Panc1 (cell line): ENCODE results near the gene DHRS4L2. TPM values are rescaled to one million over a fixed set of nuclear protein-coding genes. Genes with fewer than 3 reads are reported as not detected.
A peak's percentile ranks its signal among the peaks of the same experiment; 100 is the strongest.

Experiments used
- ATAC-seq: fragments of 200-7000 bp; cut with Tn5 transposase; 2 replicates; pipeline ENCODE4 v1.9.1; 2020; ENCODE audit warnings: mild to moderate bottlenecking, moderate library complexity
- BruUV-seq: library from RNA; stranded (reverse); fragments of 400-500 nt; replicated peaks from 2 replicates; lab custom pipeline; 2021; lab: Mats Ljungman, UMichigan
- CTCF ChIA-PET: fragments of 300-600 bp; sonication (Branson Sonifier 250); formaldehyde crosslinking; loops from one replicate; lab custom pipeline; 2022; ENCODE audit warnings: antibody characterized with exemption; lab: Charles Lee
- POLR2A ChIA-PET: fragments of 300-600 bp; sonication (Branson Sonifier 250); formaldehyde crosslinking; loops from one replicate; lab custom pipeline; 2022; ENCODE audit warnings: antibody characterized with exemption; lab: Charles Lee
- DNase-seq: peaks from one replicate; pipeline ENCODE4 v3.0.0-alpha.2; 2010; ENCODE audit warnings: low read depth, low spot score
- H3K27ac ChIP-seq: 2 replicates; pipeline ENCODE4 v1.5.1; 2011; ENCODE audit warnings: mild to moderate bottlenecking, low read length, inconsistent platforms
- H3K27me3 ChIP-seq: fragments of 200-500 bp; sonication (Bioruptor generic); 2 replicates; pipeline ENCODE4 v1.6.0; 2014; ENCODE audit warnings: low read length, inconsistent platforms; ENCODE audit not compliant: control insufficient read depth, insufficient read depth
- H3K36me3 ChIP-seq: fragments of 200-500 bp; sonication (Bioruptor generic); 2 replicates; pipeline ENCODE4 v1.5.1; 2014; ENCODE audit warnings: inconsistent platforms, mild to moderate bottlenecking, low read length, moderate library complexity; ENCODE audit not compliant: control insufficient read depth, insufficient read depth
- H3K4me1 ChIP-seq: 2 replicates; pipeline ENCODE4 v1.5.1; 2011; ENCODE audit warnings: inconsistent platforms, mild to moderate bottlenecking, low read length, moderate library complexity; ENCODE audit not compliant: control insufficient read depth, insufficient read depth
- H3K4me3 ChIP-seq, 2 experiments: 2 replicates each; pipeline ENCODE4 v1.5.1; 2011 to 2012; ENCODE audit warnings: low read depth in 2 of 2, low read length in 2 of 2, mild to moderate bottlenecking in 2 of 2, inconsistent platforms in 1 of 2, moderate library complexity in 1 of 2
- H3K9me3 ChIP-seq: fragments of 200-500 bp; sonication (Bioruptor generic); 2 replicates; pipeline ENCODE4 v1.5.1; 2014; ENCODE audit warnings: low read depth, mild to moderate bottlenecking, inconsistent platforms, low read length, moderate library complexity; ENCODE audit not compliant: control insufficient read depth, insufficient read depth
- CTCF ChIP-seq: fragments of 450-650 bp; IDR thresholded peaks from 2 replicates; pipeline ENCODE4 v1.5.1; 2017; ENCODE audit warnings: mild to moderate bottlenecking
- POLR2AphosphoS5 ChIP-seq: IDR thresholded peaks from 2 replicates; pipeline ENCODE4 v1.6.1; 2012; ENCODE audit warnings: mild to moderate bottlenecking, low read depth, low read length, moderate library complexity
- SIN3A ChIP-seq: IDR thresholded peaks from 2 replicates; pipeline ENCODE4 v1.6.1; 2012; ENCODE audit warnings: low read depth, mild to moderate bottlenecking, low read length, moderate library complexity, borderline replicate concordance; ENCODE audit not compliant: insufficient read depth
- TCF7L2 ChIP-seq: IDR thresholded peaks from 2 replicates; pipeline ENCODE4 v1.6.1; 2011; ENCODE audit warnings: mild to moderate bottlenecking, low read depth, low read length, inconsistent platforms
- in situ Hi-C: cut with HindIII; loops from 2 replicates; pipeline ENCODE4 v1.10.0; 2016; ENCODE audit warnings: low sequenced_read_pairs, low pct_unique_long_range_greater_than_20kb
- intact Hi-C: fragments of 100-400 bp; cut with micrococcal nuclease; formaldehyde crosslinking; loops from one replicate; pipeline ENCODE4 v1.10.0; 2022; ENCODE audit not compliant: unreplicated experiment
- total RNA-seq: library from RNA; stranded (reverse); gene quantifications from one replicate; pipeline ENCODE4 v1.2.1, GENCODE V29; 2021; ENCODE audit not compliant: unreplicated experiment
- TF ChIP-seq, protein P1 (sequence below), 2 experiments: IDR thresholded peaks; 2 replicates each; pipeline ENCODE4 v1.6.1; 2011 to 2012; ENCODE audit warnings: low read depth in 2 of 2, control low read depth in 1 of 2, low read length in 1 of 2, mild to moderate bottlenecking in 1 of 2, moderate library complexity in 1 of 2; ENCODE audit not compliant: insufficient read depth in 1 of 2

DHRS4L2 gene
- total RNA-seq, 1 experiment from 2014 or later, result 8.0 TPM

DNA sequence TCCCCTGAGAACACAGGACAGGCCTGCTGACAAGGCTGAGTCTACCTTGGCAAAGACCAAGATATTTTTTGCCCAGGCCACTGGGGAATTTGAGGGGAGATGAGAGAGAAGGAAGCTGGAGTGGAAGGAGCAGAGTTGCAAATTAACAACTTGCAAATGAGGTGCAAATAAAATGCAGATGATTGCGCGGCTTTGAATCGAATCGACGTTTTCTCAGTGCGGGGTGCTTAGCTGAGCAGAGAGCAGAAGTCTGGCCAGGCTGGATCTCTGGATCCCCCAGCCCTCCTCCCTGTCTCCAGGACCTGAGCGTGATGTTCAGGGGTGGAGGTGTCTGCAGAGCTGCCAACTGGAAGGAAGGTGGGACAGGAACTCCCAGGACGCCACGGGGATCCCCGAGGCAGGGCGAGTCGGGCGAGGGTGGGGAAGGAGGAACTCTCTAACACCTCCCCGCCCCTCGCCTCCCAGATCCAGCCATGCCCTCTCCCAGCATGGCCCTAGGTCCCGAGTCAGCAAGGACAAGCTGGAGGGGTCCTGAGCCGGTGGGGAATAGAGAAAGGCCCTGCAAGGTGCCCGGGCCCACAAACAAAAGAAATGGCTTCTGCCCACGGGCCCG lies 62.6 kb downstream of the DHRS4L2 start:
- in situ Hi-C loops (no loop called here), intact Hi-C loops (no loop called here)
- Histone ChIP-seq H3K27ac (peak overlapping the region; percentile 21; the same call in 1 of the 2 replicates), H3K4me1 (no peaks in the 10 kb centered on the region), H3K36me3 (no peaks in the 10 kb centered on the region), H3K27me3 (no peaks in the 10 kb centered on the region; the same call in 1 of the 2 replicates), H3K4me3 (peak overlapping the region; percentile 51 to 64), H3K9me3 (no peaks in the 10 kb centered on the region)
- BruUV-seq, result no TSS peak
- DNase-seq (no peak), ATAC-seq (peak; percentile 11)
- POLR2A ChIA-PET, result no interaction called here
- no peak for TF ChIP-seq SIN3A
- CTCF ChIA-PET, result interaction anchor here (0.8 kb wide), 1 partner anchor 57 kb away, joined by 5 read pairs; no protein-coding TSS in a partner anchor

DNA sequence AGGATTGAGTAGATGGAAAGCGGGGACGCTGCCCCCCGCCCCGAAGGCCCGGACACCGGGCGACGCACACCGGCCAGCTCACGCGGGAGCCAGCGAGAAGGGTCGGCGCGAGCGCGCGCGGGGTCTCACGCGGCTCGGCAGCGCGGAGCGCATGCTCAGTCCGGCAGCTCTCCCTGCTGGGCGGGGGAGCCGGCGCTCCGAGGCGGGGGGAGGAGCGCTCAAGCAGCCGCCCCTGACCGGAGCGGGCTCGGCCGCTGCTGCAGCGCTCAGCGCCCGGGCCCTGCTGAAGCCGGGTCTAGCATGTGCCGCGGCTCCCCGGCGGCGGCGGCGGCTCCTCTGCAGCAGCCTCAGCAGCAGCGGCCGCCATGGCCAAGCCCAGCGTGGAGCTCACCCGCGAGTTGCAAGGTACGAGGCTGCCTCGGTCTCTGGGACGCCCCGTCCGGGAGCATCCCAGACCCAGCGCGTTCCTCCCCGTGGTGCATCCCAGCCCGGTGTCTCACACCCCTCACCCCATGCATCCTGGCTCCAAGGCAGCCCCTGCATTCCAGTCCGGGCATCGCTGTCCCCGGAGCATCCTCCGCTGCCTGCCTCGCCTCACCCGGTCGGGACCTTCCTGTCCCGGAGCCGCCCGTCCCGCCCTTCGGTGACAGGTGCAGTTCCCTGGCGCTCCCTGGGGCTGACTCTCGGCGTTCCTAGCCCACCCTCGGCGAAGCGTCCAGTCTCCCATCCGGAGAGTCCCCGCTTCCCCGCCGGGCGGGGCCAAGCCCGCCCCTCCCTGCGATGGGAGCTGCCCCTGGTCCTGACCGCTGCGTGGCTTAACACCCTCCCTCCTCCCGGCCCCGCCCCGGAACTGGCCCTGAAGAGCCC lies 63.3 kb downstream of the DHRS4L2 start, which contains the start of gene CARMIL3:
TSS of gene CARMIL3 (plus strand) at position 221 of the 867 bp plus-strand sequence. CDS start at position 366, 145 bp downstream.
- ATAC-seq (peak; percentile 86), DNase-seq (no peak)
- Histone ChIP-seq H3K4me3 (peak within 1 kb of the TSS; percentile 51 to 64), H3K27ac (peak within 1 kb of the TSS; percentile 21; the same call in 1 of the 2 replicates), H3K4me1 (no peaks in the 10 kb centered on the region), H3K27me3 (no peaks in the 10 kb centered on the region; the same call in 1 of the 2 replicates), H3K36me3 (no peaks in the 10 kb centered on the region), H3K9me3 (no peaks in the 10 kb centered on the region)
- in situ Hi-C loops (no loop called here), intact Hi-C loops (no loop called here)
- TF ChIP-seq, protein P1, sequence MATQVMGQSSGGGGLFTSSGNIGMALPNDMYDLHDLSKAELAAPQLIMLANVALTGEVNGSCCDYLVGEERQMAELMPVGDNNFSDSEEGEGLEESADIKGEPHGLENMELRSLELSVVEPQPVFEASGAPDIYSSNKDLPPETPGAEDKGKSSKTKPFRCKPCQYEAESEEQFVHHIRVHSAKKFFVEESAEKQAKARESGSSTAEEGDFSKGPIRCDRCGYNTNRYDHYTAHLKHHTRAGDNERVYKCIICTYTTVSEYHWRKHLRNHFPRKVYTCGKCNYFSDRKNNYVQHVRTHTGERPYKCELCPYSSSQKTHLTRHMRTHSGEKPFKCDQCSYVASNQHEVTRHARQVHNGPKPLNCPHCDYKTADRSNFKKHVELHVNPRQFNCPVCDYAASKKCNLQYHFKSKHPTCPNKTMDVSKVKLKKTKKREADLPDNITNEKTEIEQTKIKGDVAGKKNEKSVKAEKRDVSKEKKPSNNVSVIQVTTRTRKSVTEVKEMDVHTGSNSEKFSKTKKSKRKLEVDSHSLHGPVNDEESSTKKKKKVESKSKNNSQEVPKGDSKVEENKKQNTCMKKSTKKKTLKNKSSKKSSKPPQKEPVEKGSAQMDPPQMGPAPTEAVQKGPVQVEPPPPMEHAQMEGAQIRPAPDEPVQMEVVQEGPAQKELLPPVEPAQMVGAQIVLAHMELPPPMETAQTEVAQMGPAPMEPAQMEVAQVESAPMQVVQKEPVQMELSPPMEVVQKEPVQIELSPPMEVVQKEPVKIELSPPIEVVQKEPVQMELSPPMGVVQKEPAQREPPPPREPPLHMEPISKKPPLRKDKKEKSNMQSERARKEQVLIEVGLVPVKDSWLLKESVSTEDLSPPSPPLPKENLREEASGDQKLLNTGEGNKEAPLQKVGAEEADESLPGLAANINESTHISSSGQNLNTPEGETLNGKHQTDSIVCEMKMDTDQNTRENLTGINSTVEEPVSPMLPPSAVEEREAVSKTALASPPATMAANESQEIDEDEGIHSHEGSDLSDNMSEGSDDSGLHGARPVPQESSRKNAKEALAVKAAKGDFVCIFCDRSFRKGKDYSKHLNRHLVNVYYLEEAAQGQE (IDR thresholded peaks at IDR 0.05; ENCODE audit: insufficient read depth in 1 of 2, low read depth in 2 of 2, low read length in 1 of 2), result peak; percentile 92 to 94
- TF ChIP-seq TCF7L2 (no peak), CTCF (no peak), POLR2AphosphoS5 (no peak), SIN3A (no peak; the same call in 1 of the 2 replicates)
- ChIA-PET POLR2A (interaction anchor here (0.7 kb wide), 1 partner anchor 21 kb away, joined by 3 read pairs; no protein-coding TSS in a partner anchor), CTCF (interaction anchor here (0.8 kb wide), 1 partner anchor 57 kb away, joined by 5 read pairs; no protein-coding TSS in a partner anchor)
- BruUV-seq, result no TSS peak
